Myocyte (in vitro differentiated cells): Measurements from ENCODE around the gene PLXDC2. TPM values are rescaled to one million over a fixed set of nuclear protein-coding genes. Genes with fewer than 3 reads are reported as not detected.

Experiments
- DNase-seq: peaks from one replicate; pipeline ENCODE4 v3.0.0-alpha.2; 2012; ENCODE audit warnings: low read depth
- total RNA-seq: library from RNA; depleted of rRNA; stranded (reverse); fragments of >200 nt; gene quantifications from 2 replicates; pipeline ENCODE4 v1.2.3, GENCODE V29; 2014

The PLXDC2 gene
- total RNA-seq, 1 donor from 2014 or later: 12.0 TPM

DNA sequence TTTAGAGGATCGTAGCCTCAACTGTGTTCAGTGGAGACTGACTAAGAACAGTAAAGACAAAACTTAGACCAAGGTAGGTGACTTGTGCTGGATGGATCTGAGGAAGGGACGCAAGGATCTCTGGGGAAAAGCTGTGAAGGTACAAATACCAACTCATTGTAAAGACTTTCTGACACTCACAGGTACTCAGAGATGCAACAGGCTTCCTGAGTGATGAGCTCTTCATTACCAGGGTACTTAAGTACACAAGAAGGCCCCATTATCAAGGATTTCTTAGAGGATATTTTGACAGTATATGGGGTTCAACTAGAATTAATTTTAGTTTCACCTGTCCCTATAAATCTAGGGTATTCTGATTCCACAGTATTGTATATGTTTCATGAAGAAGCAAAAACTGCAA, 440.7 kb downstream of the PLXDC2 start:
- DNase-seq: no peak

DNA sequence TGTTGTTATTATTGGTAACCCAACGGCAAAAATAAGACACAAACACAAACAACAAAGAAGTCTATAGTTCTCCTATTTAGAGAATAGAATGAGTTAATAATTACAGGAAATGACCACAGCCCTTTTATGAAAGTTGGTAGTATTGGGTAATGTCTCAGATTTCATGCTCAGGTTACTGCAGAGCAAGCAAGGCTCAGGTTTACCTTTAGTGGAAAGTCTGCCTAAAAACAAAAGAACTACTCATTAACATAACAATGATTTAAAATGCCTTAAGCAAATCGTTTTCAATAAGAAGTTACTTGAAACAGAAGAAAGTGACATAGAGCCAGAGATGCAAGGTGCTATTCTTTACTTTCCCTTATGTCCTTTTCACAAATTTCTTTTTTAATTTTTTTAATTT, 441.2 kb downstream of the PLXDC2 start:
- DNase-seq: no peak

- no peak for DNase-seq
These were observed 448.9 kb downstream of the PLXDC2 start for GRCh38 chr10:20265146-20265545.

- no peak for DNase-seq
These were observed 451.5 kb downstream of the PLXDC2 start for GRCh38 chr10:20267734-20268133.

GRCh38 chr10:20271490-20271889, 455.3 kb downstream of the PLXDC2 start:
- no peak for DNase-seq

DNA sequence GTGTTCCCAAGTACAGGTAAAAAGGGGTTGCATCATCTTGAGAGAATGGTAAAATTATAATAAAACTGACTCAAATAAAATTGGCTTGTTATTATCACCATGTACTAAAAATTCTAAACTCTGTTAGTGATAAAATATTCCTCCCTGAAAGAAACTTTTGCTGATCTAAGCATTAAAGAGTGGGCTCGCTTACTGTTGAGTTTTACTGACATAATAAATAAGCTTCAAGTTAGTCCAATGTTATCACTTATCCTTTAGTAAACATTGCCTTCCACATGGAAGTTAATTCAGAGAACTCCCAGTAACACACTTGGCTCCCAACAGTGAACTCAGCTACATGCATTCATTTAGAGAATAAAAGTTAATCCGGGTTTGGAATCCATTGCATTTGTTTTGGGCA, 456.4 kb downstream of the PLXDC2 start:
- DNase-seq: no peak

- DNase-seq: no peak
These were observed 458.3 kb downstream of the PLXDC2 start for GRCh38 chr10:20274571-20274970.

- no peak for DNase-seq
These were observed 460.1 kb downstream of the PLXDC2 start for GRCh38 chr10:20276127-20276979.

DNA sequence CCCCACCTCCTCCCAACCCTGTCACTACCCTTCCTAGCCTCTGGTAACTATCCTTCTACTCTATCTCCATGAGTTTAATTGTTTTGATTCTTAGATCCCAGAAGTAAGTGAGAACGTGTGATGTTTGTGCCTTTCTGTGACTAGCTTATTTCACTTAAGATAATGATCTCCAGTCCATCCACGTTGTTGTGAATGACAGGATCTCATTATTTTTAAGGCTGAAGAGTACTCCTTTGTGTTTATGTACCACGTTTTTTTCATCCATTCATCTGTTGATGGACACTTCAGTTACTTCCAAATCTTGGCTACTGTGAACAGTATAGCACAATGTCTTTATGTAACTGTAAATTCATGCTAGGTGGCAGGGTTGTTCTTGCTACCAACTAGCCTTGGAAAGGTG, 461.6 kb downstream of the PLXDC2 start:
- no peak for DNase-seq

DNA sequence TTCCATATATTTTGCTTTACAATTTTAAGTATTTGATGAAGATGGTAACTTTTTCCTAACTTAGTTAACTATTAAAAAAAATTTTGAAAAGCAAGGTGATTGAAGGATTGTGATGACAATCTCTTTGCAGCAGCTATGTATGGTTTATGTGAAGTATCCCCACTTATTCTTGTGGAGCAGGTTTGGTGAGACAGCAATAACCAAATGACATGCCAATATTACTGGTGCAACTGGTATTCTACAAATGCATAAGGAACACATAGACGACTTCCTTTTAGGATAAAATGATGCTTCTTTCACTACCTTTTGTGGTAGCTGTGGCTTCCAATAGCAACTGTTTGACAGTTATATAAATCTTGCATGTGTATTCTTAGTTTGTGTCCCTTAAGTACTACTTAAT, 465.3 kb downstream of the PLXDC2 start:
- no peak for DNase-seq

GRCh38 chr10:20287586-20287985, 471.4 kb downstream of the PLXDC2 start:
- no peak for DNase-seq

GRCh38 chr10:20288060-20288459, 471.8 kb downstream of the PLXDC2 start:
- DNase-seq: no peak

- no peak for DNase-seq
These were observed 473.0 kb downstream of the PLXDC2 start for GRCh38 chr10:20289070-20289828.

DNA sequence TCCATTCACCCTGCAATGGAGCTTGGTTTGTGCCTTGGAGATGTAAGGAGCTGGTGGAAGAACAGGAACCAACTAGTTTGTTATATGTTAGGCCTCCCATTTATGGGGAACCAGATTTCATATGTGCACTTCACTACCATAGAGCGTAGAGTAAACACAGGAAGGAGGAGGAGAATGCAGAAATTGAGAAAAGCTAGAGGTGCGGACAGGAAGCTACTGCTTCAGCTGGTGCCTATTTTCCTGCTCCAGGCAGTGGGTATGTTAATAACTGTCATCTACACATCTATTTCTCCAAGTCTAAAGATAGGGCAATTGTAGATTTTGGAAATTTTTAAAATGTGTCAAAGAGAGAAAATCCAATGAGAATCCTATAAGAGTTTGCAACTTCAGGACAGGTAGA, 482.2 kb downstream of the PLXDC2 start:
- no peak for DNase-seq

DNA sequence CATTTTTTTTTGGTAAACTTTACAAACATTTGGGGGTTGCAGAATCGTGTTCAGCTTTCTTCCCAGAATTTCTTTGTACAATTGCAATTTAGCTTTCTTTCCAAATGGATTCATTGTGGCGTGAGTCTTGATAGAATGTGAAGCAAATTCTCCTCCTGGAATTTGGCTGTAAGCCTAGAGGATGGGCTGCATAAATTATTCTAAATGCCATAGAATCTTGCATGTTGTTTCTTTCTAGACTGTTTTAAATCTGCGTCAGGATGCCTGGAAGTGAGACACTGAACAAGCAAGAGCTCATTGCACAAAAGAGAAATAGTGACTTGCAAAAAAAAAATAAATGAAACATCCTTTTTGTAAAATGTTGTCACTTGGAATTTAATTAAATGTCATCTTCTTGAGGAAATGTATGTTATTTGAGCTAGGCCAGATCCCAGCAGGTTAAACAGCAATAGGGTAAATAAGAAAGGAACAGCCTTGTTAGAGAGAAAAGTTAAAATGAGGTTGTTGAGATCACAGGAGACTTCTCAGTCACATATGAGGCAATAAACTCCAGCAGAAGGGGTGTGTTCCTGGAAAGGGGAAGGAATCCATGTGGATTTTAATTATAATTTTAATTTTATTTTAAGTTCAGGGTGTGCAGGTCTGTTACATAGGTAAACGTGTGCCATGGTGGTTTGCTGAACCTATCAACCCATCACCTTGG, 483.0 kb downstream of the PLXDC2 start:
- DNase-seq: no peak

DNA sequence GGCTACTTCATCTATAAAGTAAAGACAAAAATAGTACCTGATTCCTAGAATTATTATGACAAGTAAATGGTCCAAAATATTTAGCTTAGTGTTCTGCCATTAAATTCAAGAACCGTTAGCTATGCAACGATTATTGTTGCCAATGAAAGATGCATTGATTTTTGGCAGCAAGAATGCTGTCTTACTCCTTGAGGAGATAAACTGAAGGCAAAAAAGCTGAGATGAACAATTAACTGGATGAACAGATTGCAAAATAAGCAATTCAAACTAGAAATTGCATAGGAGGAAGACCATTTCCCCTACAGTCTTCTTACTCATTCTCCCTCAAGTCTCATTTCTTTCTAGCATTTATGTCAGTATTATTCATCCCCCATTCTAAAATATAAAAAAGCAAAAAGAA, 484.5 kb downstream of the PLXDC2 start:
- DNase-seq: no peak

- DNase-seq: no peak
These were observed 485.8 kb downstream of the PLXDC2 start for GRCh38 chr10:20302033-20302432.

GRCh38 chr10:20303453-20304152, 487.4 kb downstream of the PLXDC2 start:
- DNase-seq: no peak

- DNase-seq: no peak
These were observed 497.4 kb downstream of the PLXDC2 start for GRCh38 chr10:20313665-20314064.

DNA sequence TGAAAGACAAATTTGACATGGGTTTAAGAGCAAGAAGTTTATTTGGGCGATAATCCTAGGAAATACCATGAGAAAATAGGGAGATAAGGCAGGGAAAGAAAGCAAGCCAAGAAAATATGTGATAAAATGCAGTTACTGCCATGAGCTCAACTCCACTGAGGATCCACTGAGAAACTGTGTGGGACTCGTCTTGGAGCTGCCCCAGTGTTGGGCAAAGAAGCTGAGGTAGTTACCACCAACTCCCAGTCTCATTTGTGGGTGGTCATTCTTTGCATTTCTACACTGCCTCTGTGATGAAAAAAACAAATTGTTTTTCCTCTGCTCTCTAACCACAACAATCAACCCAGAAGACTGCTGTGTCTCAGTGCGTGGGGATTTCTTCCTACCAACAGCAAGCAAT, 498.2 kb downstream of the PLXDC2 start:
- DNase-seq: no peak

DNA sequence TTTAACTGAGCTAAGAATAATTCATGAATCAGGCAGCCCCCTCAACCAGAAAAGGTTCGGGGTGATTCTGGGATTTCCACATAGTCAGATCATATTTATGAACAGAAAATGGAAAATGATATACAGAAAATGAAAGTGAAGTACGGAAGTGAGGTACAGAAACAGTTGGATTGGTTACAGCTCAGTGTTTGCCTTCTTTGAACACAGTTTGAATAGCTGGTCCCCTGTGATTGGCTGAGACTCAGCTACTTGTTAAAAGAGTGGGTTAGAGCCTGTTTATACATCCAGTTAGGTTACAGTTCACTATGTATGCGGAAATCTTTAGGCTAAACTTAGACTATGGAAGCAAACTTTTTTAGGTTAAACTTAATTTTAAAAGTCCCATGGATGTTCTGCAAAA, 511.7 kb downstream of the PLXDC2 start:
- DNase-seq: no peak
